Stimulated activated CD4-positive, alpha-beta T cell treated with anti-CD3 and anti-CD28 coated beads, TNF-alpha, amount 100 ng/mL, for 4 hours (primary cell): ENCODE data around the gene RBMS3.
"Not testable (repeated sequence)": the region's sequence is repeated elsewhere in the genome, so short reads cannot be mapped to it uniquely, and the experiment has no call there.

Source experiments
- DNase-seq, 3 experiments: peaks; one replicate each; pipeline ENCODE4 v3.0.0-alpha.2; 2020; ENCODE audit warnings: low read depth in 3 of 3

RBMS3 gene

GRCh38 chr3:30017901-30018300 lies 737.0 kb downstream of the RBMS3 start:
- no peak for DNase-seq

- no peak for DNase-seq
Measured at GRCh38 chr3:30020380-30020779, 739.5 kb downstream of the RBMS3 start.

GRCh38 chr3:30024466-30024865 lies 743.6 kb downstream of the RBMS3 start:
- DNase-seq = no peak

DNA sequence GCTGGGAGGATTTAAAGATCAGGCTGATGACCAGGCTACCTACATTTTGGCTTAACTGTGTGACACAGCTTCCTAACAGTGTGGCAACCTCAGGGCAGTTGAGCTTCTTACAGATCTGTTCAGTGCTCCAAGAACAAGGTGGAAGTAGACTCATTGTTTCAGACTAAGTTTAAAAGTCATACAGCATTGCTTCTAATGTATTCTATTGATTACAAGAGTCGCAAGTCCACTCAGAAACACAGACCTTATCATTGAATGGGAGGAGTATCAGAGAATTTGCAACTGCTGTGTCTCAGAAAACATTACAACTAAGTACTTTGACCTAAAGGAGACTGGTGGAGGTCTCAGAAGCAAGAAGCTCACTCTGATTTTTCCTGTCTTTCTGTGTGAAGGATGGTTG lies 746.0 kb downstream of the RBMS3 start:
- no peak for DNase-seq

DNA sequence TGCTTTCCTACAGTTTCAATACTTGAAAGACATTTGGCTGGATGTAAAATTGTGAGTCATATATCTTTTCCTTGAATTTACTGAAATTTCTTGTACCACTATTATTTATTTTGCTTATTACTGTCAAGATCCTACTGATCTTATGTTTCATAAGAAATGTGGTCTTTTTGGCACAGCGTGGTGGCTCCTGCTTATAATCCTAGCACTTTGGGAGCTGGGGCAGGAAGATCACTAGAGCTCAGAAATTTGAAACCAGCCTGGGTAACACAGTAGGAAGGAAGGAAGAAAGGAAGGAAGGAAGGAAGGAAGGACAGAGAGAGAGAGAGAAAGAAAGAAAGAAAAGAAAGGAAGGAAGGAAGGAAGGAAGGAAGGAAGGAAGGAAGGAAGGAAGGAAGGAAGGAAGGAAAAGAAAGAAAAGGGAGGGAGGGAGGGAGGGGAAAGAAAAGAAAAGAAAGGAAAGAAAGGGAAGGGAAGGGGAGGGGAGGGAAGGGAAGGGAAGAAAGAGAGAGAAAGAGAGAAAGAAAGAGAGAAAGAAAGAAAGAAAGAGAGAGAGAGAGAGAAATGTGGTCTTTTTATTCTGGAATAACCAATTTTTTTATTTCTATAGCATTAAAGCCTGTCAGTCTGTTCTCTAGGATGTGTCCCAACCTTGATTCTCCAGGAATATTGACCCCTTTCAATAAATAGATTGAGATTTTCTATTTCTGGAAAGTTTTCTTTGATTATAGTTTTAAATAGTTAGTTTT lies 753.5 kb downstream of the RBMS3 start:
- DNase-seq = no peak

DNA sequence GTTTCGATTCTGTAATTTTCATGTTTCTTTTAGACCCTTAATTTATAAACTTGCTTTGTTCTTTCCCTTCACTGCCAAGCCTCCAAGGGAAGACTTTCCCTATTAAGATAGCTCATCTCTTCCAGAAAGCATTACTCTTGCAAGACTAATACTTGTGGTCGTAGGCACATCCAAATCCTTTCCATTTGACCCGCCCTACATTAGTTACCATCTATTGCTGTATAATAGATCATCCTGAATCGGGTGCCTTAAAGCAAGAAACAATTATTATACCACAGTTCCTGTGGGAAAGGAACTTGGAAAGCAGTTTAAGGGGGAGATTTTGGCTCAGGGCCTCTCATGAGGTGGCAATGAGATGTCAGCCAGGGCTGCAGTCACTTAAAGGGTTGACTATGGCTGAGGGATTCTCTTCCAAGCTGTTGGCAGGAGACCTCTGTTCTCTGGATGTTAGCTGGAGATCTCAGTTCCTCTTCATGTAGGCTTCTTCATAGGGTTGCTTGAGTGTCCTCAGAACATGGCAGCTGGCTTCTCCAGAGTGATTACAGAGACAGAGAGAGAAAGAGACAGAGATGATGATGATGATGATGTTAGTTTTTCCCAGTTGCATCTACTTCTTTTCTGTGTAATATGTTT lies 755.2 kb downstream of the RBMS3 start:
- no peak for DNase-seq

- DNase-seq = no peak
Measured at GRCh38 chr3:30040126-30040525, 759.3 kb downstream of the RBMS3 start.

DNA sequence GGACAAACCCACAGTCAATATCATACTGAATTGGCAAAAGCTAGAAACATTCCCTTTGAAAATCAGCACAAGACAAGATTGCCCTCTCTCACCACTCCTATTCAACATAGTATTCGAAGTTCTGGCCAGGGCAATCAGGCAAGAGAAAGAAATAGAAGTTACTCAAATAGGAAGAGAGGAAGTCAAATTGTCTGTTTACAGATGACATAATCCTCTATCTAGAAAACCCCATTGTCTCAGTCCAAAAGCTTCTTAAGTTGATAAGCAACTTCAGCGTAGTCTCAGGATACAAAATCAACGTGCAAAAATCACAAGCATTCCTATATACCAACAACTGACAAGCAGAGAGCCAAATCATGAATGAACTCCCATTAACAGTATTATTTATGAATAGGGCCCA lies 760.6 kb downstream of the RBMS3 start:
- not testable (repeated sequence) for DNase-seq

DNA sequence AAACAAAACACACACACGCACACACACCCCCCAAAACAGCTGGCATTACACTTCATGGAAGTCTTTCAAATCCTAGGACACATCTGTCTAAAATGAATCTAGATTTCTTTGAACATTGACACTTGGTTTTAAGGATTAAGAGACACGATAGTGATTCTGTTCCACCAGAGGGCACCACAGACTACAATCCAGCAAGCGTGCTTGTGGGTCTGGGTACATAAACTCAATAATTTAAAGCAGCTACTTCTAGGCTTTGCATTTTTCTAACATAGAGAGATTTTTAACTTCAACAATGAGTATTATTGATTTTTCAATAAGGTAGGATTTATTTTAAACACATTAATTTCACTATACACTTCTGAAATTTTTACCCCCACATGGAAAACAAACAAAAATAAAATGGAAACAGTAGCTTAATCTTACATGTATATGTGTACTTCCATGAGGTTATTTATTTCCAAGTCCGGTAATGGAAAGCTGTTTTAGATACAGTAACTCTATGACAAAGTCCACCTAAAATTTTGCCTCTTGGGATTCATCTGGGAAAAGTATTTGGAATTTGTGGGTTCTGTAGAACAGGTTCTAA lies 761.5 kb downstream of the RBMS3 start:
- peak; percentile 9 to 39 (median 13) for DNase-seq

GRCh38 chr3:30042916-30043555 lies 762.2 kb downstream of the RBMS3 start:
- DNase-seq = no peak

DNA sequence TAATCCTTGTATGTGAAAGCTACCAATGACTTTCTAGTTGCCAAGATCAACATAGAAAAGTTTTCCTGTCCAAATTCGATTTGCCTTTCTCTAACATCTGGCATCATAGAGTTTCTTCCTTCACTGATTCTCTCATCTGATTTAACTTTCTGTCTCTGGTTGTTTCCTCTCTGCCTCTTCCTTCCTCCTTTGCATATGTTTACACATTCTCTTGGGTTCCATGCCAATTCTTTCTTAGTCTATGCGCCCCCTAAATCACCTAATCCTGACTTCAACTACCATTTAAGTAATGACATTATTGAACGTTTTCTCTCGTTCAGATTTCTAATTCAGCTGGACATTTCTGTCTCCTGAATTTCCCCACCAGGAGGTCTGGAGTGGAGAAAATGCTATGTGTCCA lies 763.6 kb downstream of the RBMS3 start:
- DNase-seq = no peak

DNA sequence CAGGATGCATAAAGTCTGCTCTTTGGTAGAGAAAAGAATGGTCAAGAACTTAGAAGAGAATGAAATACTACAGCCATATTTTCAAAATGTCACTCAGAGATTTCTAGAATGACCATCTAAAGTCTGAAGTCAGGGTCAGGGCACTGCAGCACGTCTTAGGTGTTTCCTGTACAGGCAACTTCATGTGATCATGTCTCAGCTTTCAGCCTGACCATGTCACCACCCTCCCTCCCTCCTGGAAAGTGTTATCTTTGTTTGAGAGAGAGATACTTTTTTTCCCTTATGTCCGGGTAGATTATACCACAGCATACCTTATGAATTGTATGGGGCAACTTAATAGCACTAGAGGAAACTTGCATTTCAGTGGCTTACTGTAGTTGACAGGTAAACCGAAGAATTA lies 767.6 kb downstream of the RBMS3 start:
- DNase-seq = no peak

DNA sequence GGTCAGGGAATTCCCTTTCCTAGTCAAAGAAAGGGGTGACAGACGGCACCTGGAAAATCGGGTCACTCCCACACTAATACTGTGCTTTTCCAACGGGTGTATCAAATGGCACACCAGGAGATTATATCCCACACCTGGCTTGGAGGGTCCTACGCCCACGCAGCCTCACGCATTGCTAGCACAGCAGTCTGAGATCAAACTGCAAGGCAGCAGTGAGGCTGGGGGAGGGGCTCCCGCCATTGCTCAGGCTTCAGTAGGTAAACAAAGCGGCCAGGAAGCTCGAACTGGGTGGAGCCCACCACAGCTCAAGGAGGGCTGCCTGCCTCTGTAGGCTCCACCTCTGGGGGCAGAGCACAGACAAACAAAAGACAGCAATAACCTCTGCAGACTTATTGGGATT lies 769.2 kb downstream of the RBMS3 start:
- not testable (repeated sequence) for DNase-seq

DNA sequence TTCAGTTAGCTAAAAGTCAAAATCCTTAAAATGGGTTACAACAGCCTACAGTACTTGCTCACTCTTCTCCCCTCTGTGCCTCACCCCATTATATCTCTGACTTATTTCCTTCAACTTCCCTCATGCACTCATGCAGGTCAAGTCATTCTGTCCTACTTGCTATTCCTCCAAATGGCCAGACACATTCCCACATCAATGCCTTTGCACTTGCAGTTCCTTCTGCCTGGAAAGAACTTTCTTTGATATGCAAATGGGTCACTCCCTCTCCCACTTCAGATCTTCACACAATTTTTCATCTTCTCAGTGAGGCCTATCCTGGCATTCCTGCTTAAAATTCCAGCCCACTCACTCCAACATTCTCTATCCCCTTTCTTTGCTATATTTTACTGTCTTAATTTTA lies 778.4 kb downstream of the RBMS3 start:
- no peak for DNase-seq
